Kidney epithelial cell (primary cell): ENCODE results near the gene KLRC4. TPM values are rescaled to one million over a fixed set of nuclear protein-coding genes. Genes with fewer than 3 reads are reported as not detected.
A peak's percentile ranks its signal among the peaks of the same experiment; 100 is the strongest.
"Not testable (repeated sequence)": the region's sequence is repeated elsewhere in the genome, so short reads cannot be mapped to it uniquely, and the experiment has no call there.

ENCODE experiments used
- DNase-seq: peaks from one replicate; pipeline ENCODE4 v3.0.0-alpha.2; 2010; ENCODE audit warnings: low read depth
- H3K27me3 ChIP-seq: 2 replicates; pipeline ENCODE4 v1.6.0; 2011; ENCODE audit warnings: low read length; ENCODE audit not compliant: control insufficient read depth, insufficient read depth
- H3K36me3 ChIP-seq: 2 replicates; pipeline ENCODE4 v1.5.1; 2011; ENCODE audit warnings: low read length; ENCODE audit not compliant: control insufficient read depth, insufficient read depth
- H3K4me3 ChIP-seq: 2 replicates; pipeline ENCODE4 v1.5.1; 2011; ENCODE audit warnings: low read depth, mild to moderate bottlenecking, control low read depth, low read length
- CTCF ChIP-seq: IDR thresholded peaks from 2 replicates; pipeline ENCODE4 v1.5.1; 2011; ENCODE audit warnings: mild to moderate bottlenecking, moderate library complexity, low read length, control low read depth, inconsistent platforms; ENCODE audit not compliant: insufficient read depth, poor library complexity, severe bottlenecking
- total RNA-seq: library from RNA; depleted of rRNA; stranded (reverse); fragments of >200 nt; gene quantifications from 2 replicates; pipeline ENCODE4 v1.2.3, GENCODE V29; 2015

KLRC4 gene
- total RNA-seq, 1 donor from 2014 or later, result not detected

DNA sequence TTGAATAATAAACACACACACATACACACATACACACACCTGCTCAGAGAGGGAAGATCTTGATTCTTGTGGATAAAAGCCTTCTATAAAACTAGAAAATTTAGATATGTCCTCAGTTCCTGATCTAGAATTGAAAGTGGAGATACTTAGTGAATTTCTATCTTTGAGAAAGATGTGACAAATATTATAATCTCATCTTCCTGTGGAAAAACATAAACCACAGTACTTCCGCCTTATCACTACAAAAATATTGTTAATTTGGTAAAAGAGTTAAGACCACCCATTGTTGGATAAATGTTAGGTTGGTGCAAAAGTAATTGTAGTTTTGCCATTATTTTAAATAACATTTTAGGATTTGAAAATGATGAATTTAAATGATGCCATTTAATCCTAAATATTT, 19.7 kb downstream of the KLRC4 start, which contains the start of gene KLRK1:
Gene KLRK1, minus strand, starts transcription at position 138 of the 400 bp plus-strand sequence. CDS start 1,231 bp downstream, outside the sequence.
- no peak for DNase-seq
- no peaks in the 10 kb centered on the region for H3K27me3 ChIP-seq
- no peaks in the 10 kb centered on the region for H3K36me3 ChIP-seq
- TF ChIP-seq CTCF, result no peak
- H3K4me3 ChIP-seq, result no peak within 1 kb of the TSS

DNA sequence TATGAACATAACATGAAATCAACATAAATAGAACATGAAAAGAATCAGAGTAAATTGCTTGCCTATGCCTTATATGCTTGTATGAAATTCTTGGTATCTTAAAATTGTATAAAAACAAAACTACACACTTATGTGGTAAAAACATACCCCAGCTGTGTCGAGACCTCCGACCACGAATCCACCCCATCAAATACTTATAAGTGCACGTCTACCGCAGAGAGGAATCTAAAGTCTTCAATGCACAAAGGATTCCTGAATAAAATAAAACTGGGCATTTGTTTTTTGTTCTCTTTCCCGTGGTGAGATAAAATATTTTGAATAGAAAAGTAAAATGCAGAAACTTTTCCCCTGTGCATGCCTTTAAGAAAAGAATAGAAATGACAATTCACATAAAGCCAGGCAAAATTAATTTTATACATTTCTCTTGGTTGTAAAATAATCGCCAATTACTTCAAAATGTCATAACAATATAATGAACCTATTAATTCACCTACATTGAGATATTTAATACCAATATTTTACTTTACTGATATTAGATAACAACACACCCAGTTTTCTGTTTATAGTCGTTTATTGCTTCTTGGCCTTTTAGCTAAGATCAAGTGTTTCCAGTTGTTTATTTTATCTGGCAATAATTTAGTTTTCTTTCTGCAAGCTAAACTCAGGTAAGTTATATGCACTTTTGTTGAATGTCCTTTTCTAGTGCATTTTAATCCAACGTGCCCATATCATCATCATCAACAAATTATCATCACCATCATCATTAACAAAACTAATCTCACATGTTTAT, 20.7 kb downstream of the KLRC4 start:
- TF ChIP-seq CTCF, result no peak
- Histone ChIP-seq H3K4me3 (no peak overlapping the region), H3K36me3 (no peaks in the 10 kb centered on the region), H3K27me3 (no peaks in the 10 kb centered on the region)
- no peak for DNase-seq

GRCh38 chr12:10387498-10387897, 22.1 kb downstream of the KLRC4 start:
- not testable (repeated sequence) for H3K36me3 ChIP-seq, DNase-seq, H3K4me3 ChIP-seq, H3K27me3 ChIP-seq

GRCh38 chr12:10386857-10387256, 22.7 kb downstream of the KLRC4 start:
- Histone ChIP-seq H3K36me3 (no peaks in the 10 kb centered on the region), H3K4me3 (no peak overlapping the region), H3K27me3 (no peaks in the 10 kb centered on the region)
- no peak for DNase-seq
- no peak for TF ChIP-seq CTCF

GRCh38 chr12:10385166-10385613, 24.4 kb downstream of the KLRC4 start:
- DNase-seq, result peak; percentile 93
- Histone ChIP-seq H3K36me3 (no peaks in the 10 kb centered on the region), H3K4me3 (no peak overlapping the region), H3K27me3 (no peaks in the 10 kb centered on the region)
- TF ChIP-seq CTCF, result no peak

GRCh38 chr12:10384191-10384590, 25.4 kb downstream of the KLRC4 start:
- TF ChIP-seq CTCF, result no peak

More at GRCh38 chr12:10384191-10384590, 25.4 kb downstream of the KLRC4 start:
- Histone ChIP-seq H3K4me3 (no peak overlapping the region), H3K27me3 (no peaks in the 10 kb centered on the region), H3K36me3 (no peaks in the 10 kb centered on the region)
- no peak for DNase-seq
